PFSK-1 (cell line): ENCODE results near the gene POU2F2.
A peak's percentile ranks its signal among the peaks of the same experiment; 100 is the strongest.

Experiments used
- FOXP2 ChIP-seq: optimal IDR thresholded peaks from 2 replicates; pipeline ENCODE3; 2011; ENCODE audit warnings: borderline replicate concordance, control low read depth, inconsistent platforms; ENCODE audit not compliant: insufficient read depth; ENCODE audit errors: extremely low read length, extremely low read depth
- POLR2AphosphoS5 ChIP-seq: IDR thresholded peaks from 2 replicates; pipeline ENCODE4 v1.6.1; 2012; ENCODE audit warnings: low read depth, mild to moderate bottlenecking, control low read depth, low read length, moderate library complexity
- REST ChIP-seq, 2 experiments: IDR thresholded peaks; 2 replicates each; pipeline versions ENCODE4 v1.6.1 to v1.8.0; 2011 to 2012; ENCODE audit warnings: low read depth in 2 of 2, low read length in 2 of 2, control low read depth in 1 of 2, inconsistent platforms in 1 of 2, mild to moderate bottlenecking in 1 of 2, moderate library complexity in 1 of 2; ENCODE audit not compliant: insufficient read depth in 1 of 2
- SIN3A ChIP-seq: IDR thresholded peaks from 2 replicates; pipeline ENCODE4 v1.6.1; 2012; ENCODE audit warnings: mild to moderate bottlenecking, low read length, moderate library complexity, borderline replicate concordance; ENCODE audit not compliant: insufficient read depth
- TAF1 ChIP-seq: IDR thresholded peaks from 2 replicates; pipeline ENCODE4 v1.6.1; 2012; ENCODE audit warnings: low read length, control low read depth, borderline replicate concordance; ENCODE audit not compliant: insufficient read depth

POU2F2 gene

DNA sequence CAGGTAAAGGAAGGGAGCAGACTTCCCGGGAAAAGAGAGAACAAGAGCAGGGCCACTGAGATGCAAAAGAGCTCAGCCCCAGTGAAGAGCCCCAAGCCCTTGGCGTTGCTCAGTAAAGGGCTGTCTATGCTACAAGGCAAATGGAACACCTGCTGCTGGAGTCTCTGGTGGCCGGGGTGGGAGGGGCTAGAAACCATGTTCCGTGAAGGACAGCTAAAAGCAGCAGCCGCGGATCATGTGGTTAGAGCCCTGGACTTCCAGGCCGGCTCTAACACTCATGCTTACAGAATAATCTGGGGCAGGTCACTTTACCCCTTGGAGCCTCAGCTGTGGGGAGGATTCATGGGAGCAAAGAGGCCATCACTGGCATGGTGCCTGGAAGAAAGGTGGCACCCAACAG, 17.8 kb downstream of the POU2F2 start:
- TF ChIP-seq POLR2AphosphoS5 (no peak), REST (IDR thresholded peaks at IDR 0.05; ENCODE audit: insufficient read depth in 1 of 2, low read depth in 2 of 2, low read length in 2 of 2) (no peak; a peak in 1 of 4 replicates), FOXP2 (no peak), TAF1 (no peak), SIN3A (no peak)

GRCh38 chr19:42113641-42114348, 18.5 kb downstream of the POU2F2 start:
- TF ChIP-seq FOXP2 (peak; percentile 26), POLR2AphosphoS5 (no peak), REST (IDR thresholded peaks at IDR 0.05; ENCODE audit: insufficient read depth in 1 of 2, low read depth in 2 of 2, low read length in 2 of 2) (no peak; a peak in 1 of 4 replicates), TAF1 (0 out of 2 replicates have a peak, but pooled peaks have one; percentile 21), SIN3A (no peak)

- TF ChIP-seq REST (IDR thresholded peaks at IDR 0.05; ENCODE audit: insufficient read depth in 1 of 2, low read depth in 2 of 2, low read length in 2 of 2) (no peak), POLR2AphosphoS5 (no peak), SIN3A (no peak)
Measured at GRCh38 chr19:42111811-42112210, 20.4 kb downstream of the POU2F2 start.

- TF ChIP-seq SIN3A (no peak), TAF1 (no peak), REST (IDR thresholded peaks at IDR 0.05; ENCODE audit: insufficient read depth in 1 of 2, low read depth in 2 of 2, low read length in 2 of 2) (no peak), FOXP2 (no peak), POLR2AphosphoS5 (no peak)
Measured at GRCh38 chr19:42111384-42111783, 20.9 kb downstream of the POU2F2 start.
